Mesendoderm (in vitro differentiated cells): ENCODE measurements around the gene GMDS.

ENCODE experiments used
- DNase-seq: peaks from one replicate; pipeline ENCODE4 v3.0.0; 2013
- H2AK5ac ChIP-seq: 2 replicates; pipeline ENCODE4 v1.6.1; 2013; ENCODE audit warnings: low read length, inconsistent platforms
- H2BK120ac ChIP-seq: 2 replicates; pipeline ENCODE4 v1.6.1; 2013; ENCODE audit warnings: low read depth, mild to moderate bottlenecking, low read length, moderate library complexity, mixed read lengths
- H2BK15ac ChIP-seq: replicated peaks from 2 replicates; pipeline ENCODE4 v1.6.1; 2013; ENCODE audit warnings: low read depth, mild to moderate bottlenecking, moderate library complexity
- H2BK5ac ChIP-seq: 2 replicates; pipeline ENCODE4 v1.6.1; 2013; ENCODE audit warnings: low read length, inconsistent platforms
- H3K18ac ChIP-seq: 2 replicates; pipeline ENCODE4 v1.6.1; 2013; ENCODE audit warnings: mild to moderate bottlenecking, low read length, mixed read lengths
- H3K23ac ChIP-seq: one replicate; pipeline ENCODE4 v1.6.1; 2013; ENCODE audit warnings: low read length
- H3K27ac ChIP-seq: 2 replicates; pipeline ENCODE4 v1.5.1; 2013; ENCODE audit warnings: low read depth, mild to moderate bottlenecking, inconsistent platforms, low read length, moderate library complexity
- H3K27me3 ChIP-seq: 2 replicates; pipeline ENCODE4 v1.6.1; 2013; ENCODE audit warnings: low read length, control low read depth, mild to moderate bottlenecking, inconsistent platforms; ENCODE audit not compliant: insufficient read depth, poor library complexity
- H3K36me3 ChIP-seq: 2 replicates; pipeline ENCODE4 v1.6.1; 2013; ENCODE audit warnings: low read length, inconsistent platforms; ENCODE audit not compliant: control insufficient read depth, insufficient read depth
- H3K4ac ChIP-seq: one replicate; pipeline ENCODE4 v1.6.1; 2013; ENCODE audit warnings: low read depth, mild to moderate bottlenecking, low read length, moderate library complexity
- H3K4me1 ChIP-seq: 2 replicates; pipeline ENCODE4 v1.6.1; 2013; ENCODE audit warnings: low read depth, low read length, inconsistent platforms; ENCODE audit not compliant: control insufficient read depth
- H3K4me2 ChIP-seq: 2 replicates; pipeline ENCODE4 v1.6.1; 2013; ENCODE audit warnings: low read length
- H3K4me3 ChIP-seq: 2 replicates; pipeline ENCODE4 v1.5.1; 2013; ENCODE audit warnings: mild to moderate bottlenecking, low read length
- H3K56ac ChIP-seq: one replicate; pipeline ENCODE4 v1.6.1; 2013; ENCODE audit warnings: low read length
- H3K79me1 ChIP-seq: 2 replicates; pipeline ENCODE4 v1.6.1; 2013; ENCODE audit warnings: low read length, inconsistent platforms
- H3K79me2 ChIP-seq: 2 replicates; pipeline ENCODE4 v1.6.1; 2013; ENCODE audit warnings: mild to moderate bottlenecking, low read length; ENCODE audit not compliant: control insufficient read depth, insufficient read depth
- H3K9ac ChIP-seq: 2 replicates; pipeline ENCODE4 v1.6.1; 2013; ENCODE audit warnings: low read length, inconsistent platforms
- H4K5ac ChIP-seq: one replicate; pipeline ENCODE4 v1.6.1; 2013; ENCODE audit warnings: low read length
- H4K8ac ChIP-seq: one replicate; pipeline ENCODE4 v1.6.1; 2013; ENCODE audit warnings: low read depth, mild to moderate bottlenecking, control low read depth, low read length, moderate library complexity
- WGBS: extraction: QIAGEN DNeasy Blood & Tissue Kit; methylation state at CpG from one replicate; pipeline ENCODE4 v1.1.7; 2013; ENCODE audit warnings: low lambda C conversion rate, missing lambda C conversion rate; ENCODE audit not compliant: insufficient coverage; ENCODE audit errors: extremely low coverage; 5-methylcytosine and 5-hydroxymethylcytosine counted together

GMDS gene

GRCh38 chr6:2077826-2078225 lies 167.6 kb downstream of the GMDS start:
- no peak overlapping the region for H3K4me2 ChIP-seq
- H3K27me3 ChIP-seq = no peaks in the 10 kb centered on the region
- no peak overlapping the region for H3K4ac ChIP-seq
- no peak overlapping the region for H4K8ac ChIP-seq
- no CpG with 5 or more reads among the region's 1 CpG for WGBS
- no peak overlapping the region for H3K9ac ChIP-seq
- no peak overlapping the region for H3K27ac ChIP-seq
- no peak overlapping the region for H3K4me3 ChIP-seq
- H4K5ac ChIP-seq = no peak overlapping the region
- DNase-seq = no peak
- no peak overlapping the region for H3K18ac ChIP-seq
- H2BK5ac ChIP-seq = no peak overlapping the region
- H3K56ac ChIP-seq = no peak overlapping the region
- no peaks in the 10 kb centered on the region for H3K36me3 ChIP-seq
- no peak overlapping the region for H2BK15ac ChIP-seq
- H3K23ac ChIP-seq = no peak overlapping the region
- no peaks in the 10 kb centered on the region for H3K79me2 ChIP-seq
- no peaks in the 10 kb centered on the region for H3K4me1 ChIP-seq
- H2BK120ac ChIP-seq = no peak overlapping the region
- no peak overlapping the region for H2AK5ac ChIP-seq
- H3K79me1 ChIP-seq = no peaks in the 10 kb centered on the region

- H2BK120ac ChIP-seq = no peak overlapping the region
- DNase-seq = no peak
- H3K56ac ChIP-seq = no peak overlapping the region
- H3K18ac ChIP-seq = no peak overlapping the region
- no peaks in the 10 kb centered on the region for H3K79me2 ChIP-seq
- no peak overlapping the region for H2BK5ac ChIP-seq
- no peak overlapping the region for H3K9ac ChIP-seq
- no peaks in the 10 kb centered on the region for H3K79me1 ChIP-seq
- H3K4me3 ChIP-seq = no peak overlapping the region
- H3K36me3 ChIP-seq = no peaks in the 10 kb centered on the region
- H3K4me1 ChIP-seq = no peaks in the 10 kb centered on the region
- no peak overlapping the region for H3K4me2 ChIP-seq
- H3K23ac ChIP-seq = no peak overlapping the region
- no CpG with 5 or more reads among the region's 2 CpGs for WGBS
- no peak overlapping the region for H3K27ac ChIP-seq
- no peak overlapping the region for H4K5ac ChIP-seq
- H3K27me3 ChIP-seq = no peaks in the 10 kb centered on the region
- no peak overlapping the region for H2BK15ac ChIP-seq
- H4K8ac ChIP-seq = no peak overlapping the region
- H2AK5ac ChIP-seq = no peak overlapping the region
- no peak overlapping the region for H3K4ac ChIP-seq
Measured at GRCh38 chr6:2073476-2073875, 171.9 kb downstream of the GMDS start.

GRCh38 chr6:2072453-2072852 lies 173.0 kb downstream of the GMDS start:
- no peak overlapping the region for H2BK120ac ChIP-seq
- no peak overlapping the region for H3K18ac ChIP-seq
- no peaks in the 10 kb centered on the region for H3K36me3 ChIP-seq
- H3K4me3 ChIP-seq = no peak overlapping the region
- no peak overlapping the region for H3K56ac ChIP-seq
- no peaks in the 10 kb centered on the region for H3K79me1 ChIP-seq
- H4K8ac ChIP-seq = no peak overlapping the region
- no peak for DNase-seq
- no peak overlapping the region for H3K27ac ChIP-seq
- no peak overlapping the region for H2BK5ac ChIP-seq
- H3K23ac ChIP-seq = no peak overlapping the region
- H3K79me2 ChIP-seq = no peaks in the 10 kb centered on the region
- no peaks in the 10 kb centered on the region for H3K27me3 ChIP-seq
- no peak overlapping the region for H3K4ac ChIP-seq
- H3K4me2 ChIP-seq = no peak overlapping the region
- H2BK15ac ChIP-seq = no peak overlapping the region
- no peak overlapping the region for H4K5ac ChIP-seq
- no peaks in the 10 kb centered on the region for H3K4me1 ChIP-seq
- H3K9ac ChIP-seq = no peak overlapping the region
- H2AK5ac ChIP-seq = no peak overlapping the region

- no peak overlapping the region for H3K18ac ChIP-seq
- H3K36me3 ChIP-seq = no peaks in the 10 kb centered on the region
- no peak overlapping the region for H2BK15ac ChIP-seq
- no peaks in the 10 kb centered on the region for H3K79me1 ChIP-seq
- no peaks in the 10 kb centered on the region for H3K27me3 ChIP-seq
- no peak overlapping the region for H3K56ac ChIP-seq
- no peak overlapping the region for H2BK5ac ChIP-seq
- H2AK5ac ChIP-seq = no peak overlapping the region
- H3K4me3 ChIP-seq = no peak overlapping the region
- H3K9ac ChIP-seq = no peak overlapping the region
- H4K8ac ChIP-seq = no peak overlapping the region
- H3K4ac ChIP-seq = no peak overlapping the region
- no peak for DNase-seq
- H3K23ac ChIP-seq = no peak overlapping the region
- no peak overlapping the region for H3K27ac ChIP-seq
- no peak overlapping the region for H4K5ac ChIP-seq
- no peak overlapping the region for H2BK120ac ChIP-seq
- no CpG with 5 or more reads among the region's 3 CpGs for WGBS
- H3K4me1 ChIP-seq = peaks cover 3% of the 10 kb centered on the region
- no peaks in the 10 kb centered on the region for H3K79me2 ChIP-seq
- no peak overlapping the region for H3K4me2 ChIP-seq
Measured at GRCh38 chr6:2063547-2063946, 181.9 kb downstream of the GMDS start.

- Histone ChIP-seq H2BK15ac (no peak overlapping the region), H3K4ac (no peak overlapping the region), H3K18ac (no peak overlapping the region), H3K36me3 (no peaks in the 10 kb centered on the region), H2BK5ac (no peak overlapping the region), H4K5ac (no peak overlapping the region), H3K4me1 (peaks cover 3% of the 10 kb centered on the region), H2AK5ac (no peak overlapping the region), H3K79me1 (no peaks in the 10 kb centered on the region), H3K79me2 (no peaks in the 10 kb centered on the region), H3K9ac (no peak overlapping the region), H3K4me3 (no peak overlapping the region), H3K56ac (no peak overlapping the region), H4K8ac (no peak overlapping the region), H3K27me3 (no peaks in the 10 kb centered on the region), H3K4me2 (no peak overlapping the region), H2BK120ac (no peak overlapping the region), H3K23ac (no peak overlapping the region), H3K27ac (no peak overlapping the region)
- no peak for DNase-seq
- no CpG with 5 or more reads among the region's 3 CpGs for WGBS
Measured at GRCh38 chr6:2061880-2062279, 183.5 kb downstream of the GMDS start.

GRCh38 chr6:2055911-2056310 lies 189.5 kb downstream of the GMDS start:
- no peak overlapping the region for H4K5ac ChIP-seq
- no peak overlapping the region for H2BK15ac ChIP-seq
- H3K79me2 ChIP-seq = no peaks in the 10 kb centered on the region
- H2BK120ac ChIP-seq = no peak overlapping the region
- no peaks in the 10 kb centered on the region for H3K4me1 ChIP-seq
- no peaks in the 10 kb centered on the region for H3K27me3 ChIP-seq
- no peak overlapping the region for H3K4me3 ChIP-seq
- H3K36me3 ChIP-seq = no peaks in the 10 kb centered on the region
- no peak overlapping the region for H3K27ac ChIP-seq
- H3K23ac ChIP-seq = no peak overlapping the region
- H3K18ac ChIP-seq = no peak overlapping the region
- H4K8ac ChIP-seq = no peak overlapping the region
- no peak overlapping the region for H3K56ac ChIP-seq
- H2AK5ac ChIP-seq = no peak overlapping the region
- H2BK5ac ChIP-seq = no peak overlapping the region
- no peaks in the 10 kb centered on the region for H3K79me1 ChIP-seq
- no peak overlapping the region for H3K4me2 ChIP-seq
- no peak for DNase-seq
- H3K4ac ChIP-seq = no peak overlapping the region
- H3K9ac ChIP-seq = no peak overlapping the region
